HepG2 (cell line): ENCODE results near the gene MRPL2. TPM values are rescaled to one million over a fixed set of nuclear protein-coding genes. Genes with fewer than 3 reads are reported as not detected.
A peak's percentile ranks its signal among the peaks of the same experiment; 100 is the strongest.

ENCODE experiments used
- ATAC-seq: fragments of 200-7000 bp; cut with Tn5 transposase; 3 replicates; pipeline ENCODE4 v1.9.1; 2020; ENCODE audit warnings: mild to moderate bottlenecking, moderate library complexity
- BruUV-seq: library from RNA; stranded (reverse); fragments of 400-500 nt; replicated peaks from 2 replicates; lab custom pipeline; 2021; lab: Mats Ljungman, UMichigan
- CTCF ChIA-PET: fragments of 300-600 bp; formaldehyde crosslinking; extraction: SDS; loops from one replicate; lab custom pipeline; 2021; ENCODE audit warnings: low total read pairs, inconsistent platforms, low intra/inter-chr PET ratio; lab: Yijun Ruan, JAX
- POLR2A ChIA-PET: fragments of 350-600 bp; sonication (Branson Sonifier 250); formaldehyde crosslinking; loops from one replicate; lab custom pipeline; 2020; ENCODE audit warnings: antibody characterized with exemption, inconsistent platforms; lab: Yijun Ruan, JAX
- DNase-seq: peaks from one replicate; pipeline ENCODE4 v3.0.0-alpha.2; 2015; ENCODE audit warnings: low spot score
- FAIRE-seq: peaks from 3 replicates; lab custom pipeline; 2011; peaks lifted over from hg19 to GRCh38; lab: Jason Lieb, UNC
- H2AFZ ChIP-seq: one replicate; pipeline ENCODE4 v1.6.1; 2011; ENCODE audit warnings: low read length, inconsistent platforms
- H3K27ac ChIP-seq: fragments of 300-600 bp; 3 replicates; pipeline ENCODE4 v1.8.0; 2011; ENCODE audit warnings: mixed run types, mild to moderate bottlenecking, mixed read lengths, low read length, inconsistent platforms; ENCODE audit not compliant: insufficient read depth; ENCODE audit errors: extremely low read length
- H3K27me3 ChIP-seq, 2 experiments: fragments of 200-600 bp in 1 of 2; 2 replicates in 1 of 2; 3 replicates in 1 of 2; pipeline versions ENCODE4 v1.6.0 to v1.8.0; 2011; ENCODE audit warnings: low read length in 2 of 2, mild to moderate bottlenecking in 2 of 2, moderate library complexity in 2 of 2, inconsistent platforms in 1 of 2; ENCODE audit not compliant: insufficient read depth in 2 of 2, control insufficient read depth in 1 of 2
- H3K36me3 ChIP-seq, 2 experiments: fragments of 200-600 bp in 1 of 2; replicated peaks in 1 of 2; 2 replicates in 1 of 2; 3 replicates in 1 of 2; pipeline versions ENCODE4 v1.5.1 to v1.8.0; 2011; ENCODE audit warnings: low read length in 2 of 2, inconsistent platforms in 1 of 2; ENCODE audit not compliant: insufficient read depth in 2 of 2, control insufficient read depth in 1 of 2
- H3K4me1 ChIP-seq: 2 replicates; pipeline ENCODE4 v1.5.1; 2012; ENCODE audit warnings: low read length, inconsistent platforms; ENCODE audit not compliant: insufficient read depth
- H3K4me2 ChIP-seq: 2 replicates; pipeline ENCODE4 v1.6.0; 2011; ENCODE audit warnings: low read depth, low read length, inconsistent platforms
- H3K4me3 ChIP-seq, 3 experiments: fragments of 200-600 bp in 1 of 3; sonication (generic), shearing (Covaris generic) in 1 of 3; replicated peaks in 1 of 3; 2 replicates each; pipeline ENCODE4 v1.5.1; 2011 to 2016; ENCODE audit warnings: low read length in 3 of 3, inconsistent platforms in 2 of 3, low read depth in 2 of 3, mild to moderate bottlenecking in 2 of 3, control low read depth in 1 of 3, mixed read lengths in 1 of 3; ENCODE audit not compliant: insufficient read depth in 1 of 3
- H3K79me2 ChIP-seq: one replicate; pipeline ENCODE4 v1.6.1; 2011; ENCODE audit warnings: low read length, inconsistent platforms; ENCODE audit not compliant: insufficient read depth
- H3K9ac ChIP-seq: 2 replicates; pipeline ENCODE4 v1.6.0; 2011; ENCODE audit warnings: mild to moderate bottlenecking, low read depth, low read length, inconsistent platforms; ENCODE audit not compliant: insufficient read depth
- H3K9me3 ChIP-seq: 2 replicates; pipeline ENCODE4 v1.5.1; 2012; ENCODE audit warnings: mild to moderate bottlenecking, low read length
- H4K20me1 ChIP-seq: 2 replicates; pipeline ENCODE4 v1.6.0; 2011; ENCODE audit warnings: inconsistent platforms, mild to moderate bottlenecking, low read length, moderate library complexity; ENCODE audit not compliant: insufficient read depth
- FOXA1 ChIP-seq, 2 experiments: fragments of 450-650 bp in 1 of 2; sonication (generic) in 1 of 2; formaldehyde crosslinking in 1 of 2; IDR thresholded peaks; 2 replicates each; pipeline versions ENCODE4 v1.4.0 to v1.6.1; 2016 to 2020; ENCODE audit warnings: missing genetic modification reagents in 1 of 2
- FOXC1 ChIP-seq: sonication (generic); formaldehyde crosslinking; IDR thresholded peaks from 2 replicates; pipeline ENCODE4 v1.8.0; 2022; ENCODE audit warnings: mild to moderate bottlenecking, missing genetic modification reagents, borderline replicate concordance
- KAT8 ChIP-seq: IDR thresholded peaks from 2 replicates; pipeline ENCODE4 v1.6.1; 2016; ENCODE audit warnings: missing genetic modification reagents, missing compliant biosample characterization
- KDM1A ChIP-seq: IDR thresholded peaks from 2 replicates; pipeline ENCODE4 v1.6.1; 2016; ENCODE audit warnings: missing compliant biosample characterization
- KMT2A ChIP-seq: sonication (generic); formaldehyde crosslinking; IDR thresholded peaks from 2 replicates; pipeline ENCODE4 v1.4.0; 2020; ENCODE audit warnings: missing genetic modification reagents
- MEIS2 ChIP-seq: sonication (generic); formaldehyde crosslinking; IDR thresholded peaks from 2 replicates; pipeline ENCODE4 v1.9.0; 2021; ENCODE audit warnings: mild to moderate bottlenecking, missing genetic modification reagents
- NFKBIZ ChIP-seq: IDR thresholded peaks from 2 replicates; pipeline ENCODE4 v1.6.1; 2018; ENCODE audit warnings: missing genetic modification reagents, missing compliant biosample characterization
- NRL ChIP-seq: sonication (generic); formaldehyde crosslinking; IDR thresholded peaks from 2 replicates; pipeline ENCODE4 v1.5.0; 2020; ENCODE audit warnings: missing genetic modification reagents, mild to moderate bottlenecking, moderate library complexity, borderline replicate concordance
- PAX8 ChIP-seq: sonication (generic); formaldehyde crosslinking; IDR thresholded peaks from 2 replicates; pipeline ENCODE4 v1.8.0; 2022; ENCODE audit warnings: mild to moderate bottlenecking, missing genetic modification reagents, borderline replicate concordance
- PBX2 ChIP-seq: IDR thresholded peaks from 2 replicates; pipeline ENCODE4 v1.6.1; 2016; ENCODE audit warnings: control low read depth
- SALL1 ChIP-seq: sonication (generic); formaldehyde crosslinking; IDR thresholded peaks from 2 replicates; pipeline ENCODE4 v1.8.0; 2022; ENCODE audit warnings: mild to moderate bottlenecking, missing genetic modification reagents
- SNAI1 ChIP-seq: sonication (generic); formaldehyde crosslinking; IDR thresholded peaks from 2 replicates; pipeline ENCODE4 v1.5.0; 2020; ENCODE audit warnings: mild to moderate bottlenecking, missing genetic modification reagents, borderline replicate concordance
- TGIF2 ChIP-seq: IDR thresholded peaks from 2 replicates; pipeline ENCODE4 v1.6.1; 2016; ENCODE audit warnings: control low read depth, missing compliant biosample characterization
- ZNF367 ChIP-seq: sonication (generic); formaldehyde crosslinking; IDR thresholded peaks from 2 replicates; pipeline ENCODE4 v1.4.0; 2020; ENCODE audit warnings: missing genetic modification reagents, borderline replicate concordance
- ZNF782 ChIP-seq: sonication (generic); formaldehyde crosslinking; IDR thresholded peaks from 2 replicates; pipeline ENCODE4 v1.4.0; 2020; ENCODE audit warnings: missing genetic modification reagents, mild to moderate bottlenecking, borderline replicate concordance
- ZNF891 ChIP-seq: sonication (generic); formaldehyde crosslinking; IDR thresholded peaks from 2 replicates; pipeline ENCODE4 v1.5.0; 2020; ENCODE audit warnings: mild to moderate bottlenecking, missing genetic modification reagents
- WGBS: methylation state at CpG from one replicate; pipeline ENCODE4 v1.1.6; 2017; ENCODE audit warnings: low lambda C conversion rate; 5-methylcytosine and 5-hydroxymethylcytosine counted together
- in situ Hi-C: cut with HindIII; loops from 2 replicates; pipeline ENCODE4 v1.10.0; 2017; ENCODE audit warnings: low pct_unique_long_range_greater_than_20kb; ENCODE audit not compliant: extremely low pct_ligation_motif_present
- intact Hi-C: fragments of 100-400 bp; cut with micrococcal nuclease; formaldehyde crosslinking; loops from one replicate; pipeline ENCODE4 v1.10.0; 2022; ENCODE audit not compliant: unreplicated experiment
- polyA plus RNA-seq, 8 experiments: library from polyadenylated mRNA; depleted of rRNA in 3 of 8; stranded (reverse) in 7 of 8; unstranded in 1 of 8; fragments of >200 nt; fragmentation: Illumina TruSeq in 4 of 8; extraction: Trizol in 4 of 8; gene quantifications; 2 replicates each; pipeline versions ENCODE4 v1.2.1 to v1.2.3, GENCODE V29; 2011 to 2016; ENCODE audit warnings: low read depth in 4 of 8, missing spikeins in 1 of 8, mixed read lengths in 1 of 8; ENCODE audit not compliant: insufficient read depth in 1 of 8
- total RNA-seq, 5 experiments: library from RNA; depleted of rRNA; stranded (reverse); fragments of >200 nt; fragmentation: Illumina TruSeq; extraction: Trizol; gene quantifications; 2 replicates each; pipeline ENCODE4 v1.2.3, GENCODE V29; 2016; ENCODE audit warnings: low read depth in 1 of 5

Gene MRPL2
- total and polyA plus RNA-seq, 2 of the 13 experiments (the other 11 are each of a cell fraction or from before 2014, with no cell fraction given), result 56.8 to 65.6 TPM

DNA sequence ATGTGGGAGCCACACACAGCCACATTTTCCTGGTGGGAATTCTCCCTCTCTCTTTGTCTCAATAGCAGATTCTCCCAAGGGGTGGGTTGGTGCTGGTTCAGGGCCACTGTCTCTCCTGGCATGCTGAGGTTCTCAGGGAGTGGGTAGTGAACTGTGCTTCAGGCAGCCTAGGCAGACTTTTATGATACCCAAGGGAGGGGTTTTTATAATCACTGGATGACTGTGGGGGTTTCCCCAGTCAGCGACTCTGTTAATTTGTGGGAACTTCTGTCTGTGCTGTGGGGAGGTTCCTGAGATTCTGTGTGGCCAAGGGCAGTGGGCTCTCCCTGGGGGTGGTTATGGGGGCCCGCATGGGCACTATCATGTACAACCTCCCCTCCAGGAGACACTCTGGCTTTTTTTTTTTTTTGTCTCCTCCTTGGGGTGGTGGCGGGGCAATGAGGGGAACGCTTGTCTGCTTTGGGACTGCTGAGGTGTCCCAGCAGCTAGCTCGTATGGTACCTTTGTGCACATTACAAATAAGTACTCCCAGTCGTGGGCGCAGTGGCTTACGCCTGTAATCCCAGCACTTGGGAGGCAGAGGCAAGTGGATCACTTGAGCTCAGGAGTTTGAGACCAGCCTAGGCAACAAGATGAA is 26.9 kb upstream of the MRPL2 start:
- no peak for ATAC-seq
- 95% methylated on average over 8 of the region's 8 CpGs for WGBS
- POLR2A ChIA-PET, result interaction anchor here (0.8 to 5.5 kb wide), 6 partner anchors 9 to 102 kb away, joined by 3 to 67 read pairs (median 4); partner anchors contain the start of genes CUL7, KLC4, MRPL2 and PTK7
- Histone ChIP-seq H3K36me3 (no peaks in the 10 kb centered on the region), H3K9me3 (no peaks in the 10 kb centered on the region), H3K4me1 (peaks cover 74% of the 10 kb centered on the region), H3K27me3 (no peaks in the 10 kb centered on the region), H3K9ac (no peak overlapping the region), H3K4me3 (no peak overlapping the region), H3K4me2 (no peak overlapping the region), H3K79me2 (peaks cover 90% of the 10 kb centered on the region), H4K20me1 (no peaks in the 10 kb centered on the region; the same call in 1 of the 2 replicates)
- in situ Hi-C loops (no loop called here), intact Hi-C loops (no loop called here)
- no peak for DNase-seq
- no peak for FAIRE-seq
- CTCF ChIA-PET, result no interaction called here
- TF ChIP-seq KMT2A (CRISPR knock-in tag) (no peak), PAX8 (CRISPR knock-in tag) (no peak), MEIS2 (CRISPR knock-in tag) (no peak), FOXC1 (CRISPR knock-in tag) (no peak)
- TF ChIP-seq, all 625 proteins: peak for 0
- Histone ChIP-seq H2AFZ (no peak overlapping the region), H3K27ac (no peak overlapping the region)
- BruUV-seq, result no TSS peak

GRCh38 chr6:43082806-43083655 is 23.8 kb upstream of the MRPL2 start:
- H3K27ac ChIP-seq, result peak overlapping the region; percentile 6
- WGBS, result 91% methylated on average over 13 of the region's 13 CpGs
- TF ChIP-seq PBX2 (no peak), FOXA1 (IDR thresholded peaks at IDR 0.05) (no peak), FOXA1 (CRISPR knock-in tag; IDR thresholded peaks at IDR 0.05) (no peak), ZNF367 (CRISPR knock-in tag) (no peak), TGIF2 (CRISPR knock-in tag) (no peak), NFKBIZ (no peak), KAT8 (CRISPR knock-in tag) (no peak), SNAI1 (CRISPR knock-in tag) (no peak), KDM1A (CRISPR knock-in tag) (no peak), ZNF782 (CRISPR knock-in tag) (no peak), NRL (CRISPR knock-in tag) (0 out of 2 replicates have a peak, but pooled peaks have one; percentile 37), ZNF891 (0 out of 2 replicates have a peak, but pooled peaks have one; percentile 32), SALL1 (CRISPR knock-in tag) (peak; percentile 14; the same call in 1 of the 2 replicates)

More at GRCh38 chr6:43082806-43083655, 23.8 kb upstream of the MRPL2 start:
- BruUV-seq, result no TSS peak
- Histone ChIP-seq H3K4me2 (no peak overlapping the region), H3K79me2 (peaks cover 89% of the 10 kb centered on the region), H3K27me3 (no peaks in the 10 kb centered on the region), H3K9me3 (no peaks in the 10 kb centered on the region), H4K20me1 (peaks cover under 1% of the 10 kb centered on the region; the same call in 1 of the 2 replicates), H3K4me3 (no peak overlapping the region), H3K9ac (no peak overlapping the region), H2AFZ (no peak overlapping the region), H3K4me1 (peaks cover 74% of the 10 kb centered on the region), H3K36me3 (no peaks in the 10 kb centered on the region; a peak in 1 of 5 replicates)
- intact Hi-C loops, result no loop called here
- ATAC-seq (no peak), DNase-seq (no peak), FAIRE-seq (no peak)
- ChIA-PET POLR2A (interaction anchor here (0.9 to 1.6 kb wide), 3 partner anchors 13 to 301 kb away, joined by 3 to 6 read pairs (median 4); partner anchors contain the start of genes BICRAL, KLC4 and MRPL2), CTCF (no interaction called here)
- in situ Hi-C loops, result no loop called here
